Pons (tissue), 1 donor: Measurements from ENCODE around the gene LRRC4.

Experiments
- DNase-seq: peaks from one replicate; pipeline ENCODE4 v3.0.0-alpha.2; 2016; ENCODE audit warnings: low spot score

Gene LRRC4

DNA sequence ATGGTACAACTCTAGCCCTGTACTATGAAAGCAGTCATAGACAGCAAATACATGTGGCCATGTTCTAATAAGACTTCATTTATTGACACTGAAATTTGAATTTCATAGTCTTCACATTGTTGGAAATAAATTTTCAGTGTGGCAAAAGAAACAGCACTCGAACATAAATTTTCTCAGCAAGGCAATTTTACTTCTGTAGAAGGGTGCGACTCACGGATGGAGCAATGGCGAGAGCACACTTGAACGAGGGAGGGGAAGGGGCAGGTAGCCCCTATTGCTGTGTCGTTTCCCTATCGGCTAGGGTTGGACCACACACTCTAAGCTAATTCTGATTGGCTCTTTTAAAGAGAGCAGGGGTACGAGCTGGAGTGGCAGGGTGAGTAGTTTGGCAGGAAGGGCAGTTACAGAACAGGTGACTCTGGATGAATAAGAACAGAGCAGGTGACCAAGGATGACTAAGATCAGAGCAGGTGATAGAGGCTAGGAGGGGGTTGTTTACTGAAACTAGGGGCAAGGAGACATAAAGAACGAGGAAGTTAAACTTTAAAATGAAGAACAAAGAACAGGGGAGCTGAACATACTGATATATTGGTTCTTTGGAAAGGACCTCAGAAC is 52.0 kb downstream of the LRRC4 start:
- no peak for DNase-seq

DNA sequence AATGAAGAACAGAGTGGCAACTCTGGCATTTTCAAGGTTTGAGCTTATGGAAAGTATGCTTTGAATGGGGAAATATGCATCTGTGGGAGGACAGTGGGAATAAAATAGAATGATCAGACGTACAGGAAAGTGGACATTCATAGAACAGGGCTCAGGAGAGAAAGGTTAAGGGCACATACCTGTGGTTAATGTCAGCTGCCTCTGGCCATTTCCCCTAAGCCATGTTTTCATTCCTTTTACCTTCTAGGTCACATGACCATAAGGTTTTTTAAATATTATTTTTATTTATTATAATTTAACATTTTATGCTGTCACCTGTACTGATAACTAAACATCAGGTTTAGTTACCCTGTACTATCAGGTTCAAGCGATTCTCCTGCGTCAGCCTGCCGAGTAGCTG is 52.8 kb downstream of the LRRC4 start:
- no peak for DNase-seq
